Stomach smooth muscle (tissue), 2 donors: ENCODE measurements around the gene CCIN.
A peak's percentile ranks its signal among the peaks of the same experiment; 100 is the strongest.

ENCODE experiments used
- H3K27ac ChIP-seq: one replicate; pipeline ENCODE4 v1.7.0; 2013; ENCODE audit warnings: mild to moderate bottlenecking, low read length, inconsistent platforms
- H3K27me3 ChIP-seq, 2 donors: one replicate each; pipeline ENCODE4 v1.7.0; 2013; ENCODE audit warnings: low read length in 2 of 2; ENCODE audit not compliant: insufficient read depth in 2 of 2, control insufficient read depth in 1 of 2
- H3K36me3 ChIP-seq, 2 donors: one replicate each; pipeline ENCODE4 v1.7.0; 2013; ENCODE audit warnings: low read length in 2 of 2; ENCODE audit not compliant: control insufficient read depth in 2 of 2, insufficient read depth in 2 of 2
- H3K4me1 ChIP-seq: one replicate; pipeline ENCODE4 v1.7.0; 2013; ENCODE audit warnings: low read length; ENCODE audit not compliant: control insufficient read depth, insufficient read depth
- H3K4me3 ChIP-seq, 2 donors: one replicate each; pipeline ENCODE4 v1.7.0; 2013; ENCODE audit warnings: low read length in 2 of 2
- H3K9ac ChIP-seq, 2 donors: one replicate each; pipeline ENCODE4 v1.7.0; 2013; ENCODE audit warnings: low read length in 2 of 2, mild to moderate bottlenecking in 1 of 2
- H3K9me3 ChIP-seq, 2 donors: one replicate each; pipeline ENCODE4 v1.7.0; 2013; ENCODE audit warnings: low read length in 2 of 2; ENCODE audit not compliant: control insufficient read depth in 2 of 2
- donor health status: healthy.
- donor health status: Pancreatic carcinoma.

CCIN gene

DNA sequence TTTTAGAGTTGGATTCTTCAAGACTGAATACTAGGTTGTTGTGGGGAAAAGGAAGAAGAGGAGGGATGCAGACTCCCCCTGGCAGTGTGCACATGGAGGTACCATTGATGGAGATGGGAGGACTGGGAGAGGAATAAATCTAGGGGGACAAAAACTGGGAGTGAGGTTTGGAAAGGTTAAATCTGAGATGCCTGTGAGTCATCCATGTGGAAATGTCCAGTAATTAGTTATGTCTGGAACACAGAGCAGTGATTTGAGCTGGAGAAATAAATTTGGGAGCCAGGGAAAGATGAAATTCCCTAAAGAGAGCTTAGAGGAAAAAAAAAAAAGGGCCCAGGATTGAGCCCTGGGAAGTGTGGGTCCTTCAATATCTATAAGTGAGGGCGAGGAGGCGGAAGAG lies 8.0 kb upstream of the CCIN start:
- no peaks in the 10 kb centered on the region for H3K9me3 ChIP-seq
- no peak overlapping the region for H3K27ac ChIP-seq
- no peak overlapping the region for H3K4me3 ChIP-seq
- H3K27me3 ChIP-seq: no peaks in the 10 kb centered on the region
- H3K4me1 ChIP-seq: peaks cover 29% of the 10 kb centered on the region
- peaks cover 4 to 9% of the 10 kb centered on the region in 2 donors for H3K36me3 ChIP-seq
- H3K9ac ChIP-seq: no peak overlapping the region

DNA sequence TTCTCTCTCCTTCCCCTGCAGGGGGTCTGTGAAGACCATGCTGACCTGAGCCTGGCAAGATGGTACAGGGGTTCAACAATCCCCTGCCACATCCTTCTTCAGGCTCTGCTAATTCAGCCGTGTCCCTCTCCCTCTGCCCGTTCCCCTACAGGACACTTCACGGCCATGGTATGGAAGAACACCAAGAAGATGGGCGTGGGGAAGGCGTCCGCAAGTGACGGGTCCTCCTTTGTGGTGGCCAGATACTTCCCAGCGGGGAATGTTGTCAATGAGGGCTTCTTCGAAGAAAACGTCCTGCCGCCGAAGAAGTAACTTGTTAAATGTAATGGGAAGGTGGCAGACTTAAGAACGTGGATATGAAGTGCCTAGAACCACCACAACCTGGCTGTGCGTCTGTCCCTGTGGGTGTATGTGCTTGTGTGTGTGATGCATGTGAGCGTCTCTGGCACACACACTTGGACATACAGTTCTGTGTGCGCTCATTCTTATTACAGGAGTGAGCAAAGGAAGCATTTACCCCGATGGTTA lies 6.9 kb upstream of the CCIN start:
- Histone ChIP-seq H3K27ac (no peak overlapping the region), H3K27me3 (no peaks in the 10 kb centered on the region), H3K36me3 (peaks cover 4% of the 10 kb centered on the region in 2 donors), H3K4me1 (peaks cover 34% of the 10 kb centered on the region), H3K4me3 (no peak overlapping the region), H3K9me3 (no peaks in the 10 kb centered on the region), H3K9ac (no peak overlapping the region)

DNA sequence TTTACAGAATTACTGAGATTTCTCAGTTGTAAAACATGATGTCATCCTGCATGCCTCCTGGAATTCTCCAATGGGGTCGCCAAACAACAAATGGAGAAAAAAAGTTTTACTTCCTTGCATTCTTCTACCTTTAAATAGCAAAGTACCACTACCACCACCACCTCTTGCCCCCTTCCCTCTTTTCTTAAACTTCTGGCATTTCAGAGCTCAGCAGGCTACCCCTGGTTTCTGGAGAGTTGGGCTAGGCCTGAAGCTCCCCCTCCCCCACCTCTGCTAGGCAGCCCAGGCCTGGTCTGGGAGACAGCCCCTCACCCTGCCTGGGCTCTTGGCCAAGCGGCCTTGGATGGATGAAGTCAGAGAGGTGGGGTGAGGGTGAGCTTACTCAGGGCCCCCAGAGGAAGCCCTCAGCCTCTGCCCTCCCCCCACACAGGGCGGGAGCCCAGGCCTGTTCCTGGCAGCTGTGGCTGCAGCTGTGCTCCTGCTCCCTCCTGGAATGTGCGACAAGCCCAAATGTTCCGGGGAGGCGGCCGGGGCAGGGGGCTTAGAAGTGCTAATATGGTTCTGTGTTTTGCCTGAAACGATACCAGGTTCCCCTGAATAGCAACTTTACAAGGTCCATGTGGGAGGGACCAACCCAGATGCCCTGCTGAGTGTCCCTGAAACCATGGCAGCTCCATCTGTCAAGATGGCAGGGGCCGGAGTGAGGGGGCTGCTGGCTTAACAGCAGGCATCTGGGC lies 6.0 kb upstream of the CCIN start:
- Histone ChIP-seq H3K36me3 (peaks cover 4% of the 10 kb centered on the region in 2 donors), H3K27me3 (no peaks in the 10 kb centered on the region), H3K27ac (peak overlapping the region; percentile 82), H3K4me1 (peaks cover 32% of the 10 kb centered on the region), H3K4me3 (peak overlapping the region in 1 of 2 donors; percentile 29), H3K9ac (peak overlapping the region; percentile 11 to 47), H3K9me3 (no peaks in the 10 kb centered on the region)

DNA sequence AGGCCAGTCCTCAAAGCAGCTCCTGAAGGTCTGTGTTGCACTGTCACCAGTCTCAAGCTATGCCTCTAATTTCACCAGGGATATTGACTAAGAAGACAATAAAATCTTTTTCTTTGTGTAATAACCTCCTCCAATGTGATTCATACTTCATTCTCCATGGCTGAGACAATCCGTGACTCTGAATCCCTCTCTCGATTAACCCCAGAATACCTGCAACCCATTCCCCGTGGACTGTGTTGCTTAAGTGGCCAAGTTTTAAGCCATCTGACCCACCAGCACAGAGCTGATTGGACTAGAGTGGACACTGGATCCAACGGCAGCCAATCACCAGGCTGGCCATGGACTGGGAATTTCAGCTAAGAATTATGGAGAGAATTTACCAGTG lies 5.4 kb upstream of the CCIN start:
- H3K4me1 ChIP-seq: peaks cover 28% of the 10 kb centered on the region
- no peaks in the 10 kb centered on the region for H3K27me3 ChIP-seq
- no peak overlapping the region for H3K4me3 ChIP-seq
- H3K9me3 ChIP-seq: no peaks in the 10 kb centered on the region
- peak overlapping the region; percentile 11 to 47 for H3K9ac ChIP-seq
- peaks cover 4% of the 10 kb centered on the region in 2 donors for H3K36me3 ChIP-seq
- H3K27ac ChIP-seq: peak overlapping the region; percentile 82

GRCh38 chr9:36164372-36164771 lies 4.8 kb upstream of the CCIN start:
- Histone ChIP-seq H3K9ac (no peak overlapping the region), H3K4me3 (no peak overlapping the region), H3K27me3 (no peaks in the 10 kb centered on the region), H3K36me3 (peaks cover 4% of the 10 kb centered on the region in 2 donors), H3K4me1 (peaks cover 25% of the 10 kb centered on the region), H3K9me3 (no peaks in the 10 kb centered on the region), H3K27ac (peak overlapping the region; percentile 41)

DNA sequence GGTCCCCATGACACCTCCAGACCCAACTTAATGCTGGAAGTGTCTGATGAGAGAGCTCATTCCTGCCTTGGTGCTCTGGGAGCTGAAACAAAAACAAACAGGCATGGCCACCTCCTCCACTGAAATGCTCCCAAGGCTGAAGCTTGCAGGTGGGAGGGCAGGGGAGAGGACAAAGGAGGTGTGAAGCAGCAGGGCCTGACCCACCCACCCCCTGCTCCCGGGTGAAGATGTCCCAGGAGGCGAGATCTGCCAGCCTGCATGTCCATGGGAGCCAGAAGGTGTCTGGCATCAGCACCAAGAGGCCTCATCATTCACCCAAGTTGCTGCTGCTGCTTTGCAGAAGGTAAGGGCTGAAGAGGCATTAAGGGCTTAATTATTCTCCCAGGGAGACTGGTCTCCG lies 4.2 kb upstream of the CCIN start:
- H3K4me1 ChIP-seq: peaks cover 23% of the 10 kb centered on the region
- H3K9me3 ChIP-seq: no peaks in the 10 kb centered on the region
- H3K36me3 ChIP-seq: peaks cover 4% of the 10 kb centered on the region in 2 donors
- no peak overlapping the region for H3K9ac ChIP-seq
- H3K27me3 ChIP-seq: no peaks in the 10 kb centered on the region
- H3K4me3 ChIP-seq: no peak overlapping the region
- peak overlapping the region; percentile 41 for H3K27ac ChIP-seq

DNA sequence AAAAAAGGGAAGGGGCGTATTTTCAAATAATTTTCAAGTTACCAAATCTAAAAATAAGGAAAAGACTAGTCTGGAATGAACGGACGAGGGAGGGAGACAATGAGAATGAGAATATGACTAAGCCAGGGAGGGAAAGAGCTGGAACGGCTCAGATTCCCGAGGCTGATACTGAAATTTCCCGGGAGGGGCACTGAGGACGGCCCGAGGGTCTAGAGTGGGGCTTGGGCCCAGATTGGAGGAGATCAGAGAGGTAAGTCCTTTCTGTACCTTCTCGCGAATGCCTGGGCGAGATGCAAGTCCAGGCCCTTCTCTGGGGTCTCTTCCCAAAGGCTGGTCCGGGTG lies 3.4 kb upstream of the CCIN start:
- no peak overlapping the region for H3K27ac ChIP-seq
- peak overlapping the region; percentile 61 to 62 for H3K9ac ChIP-seq

GRCh38 chr9:36166168-36166927 lies 2.8 kb upstream of the CCIN start:
- no peaks in the 10 kb centered on the region for H3K27me3 ChIP-seq
- peak overlapping the region; percentile 79 to 82 for H3K4me3 ChIP-seq
- H3K9ac ChIP-seq: peak overlapping the region; percentile 42 to 61
- peaks cover 23% of the 10 kb centered on the region for H3K4me1 ChIP-seq
- no peaks in the 10 kb centered on the region for H3K9me3 ChIP-seq
- no peak overlapping the region for H3K27ac ChIP-seq
- H3K36me3 ChIP-seq: peaks cover 2 to 4% of the 10 kb centered on the region in 2 donors

More for the DNA sequence above, 3.4 kb upstream of the CCIN start:
- H3K4me3 ChIP-seq: peak overlapping the region; percentile 79 to 82
- H3K27me3 ChIP-seq: no peaks in the 10 kb centered on the region
- peaks cover 2 to 4% of the 10 kb centered on the region in 2 donors for H3K36me3 ChIP-seq
- no peaks in the 10 kb centered on the region for H3K9me3 ChIP-seq
- H3K4me1 ChIP-seq: peaks cover 23% of the 10 kb centered on the region

DNA sequence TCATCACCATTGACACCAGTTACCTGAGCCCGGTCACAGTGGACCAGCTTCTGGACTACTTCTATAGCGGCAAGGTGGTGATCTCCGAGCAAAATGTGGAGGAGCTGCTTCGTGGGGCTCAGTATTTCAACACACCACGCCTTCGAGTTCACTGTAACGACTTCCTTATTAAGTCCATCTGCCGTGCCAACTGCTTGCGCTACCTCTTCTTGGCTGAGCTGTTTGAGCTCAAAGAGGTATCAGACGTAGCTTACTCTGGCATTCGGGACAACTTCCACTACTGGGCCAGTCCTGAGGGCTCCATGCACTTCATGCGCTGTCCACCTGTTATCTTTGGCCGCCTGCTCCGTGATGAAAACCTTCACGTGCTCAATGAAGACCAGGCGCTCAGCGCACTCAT lies 520 bp downstream of the CCIN start:
- no peaks in the 10 kb centered on the region for H3K9me3 ChIP-seq
- no peaks in the 10 kb centered on the region for H3K27me3 ChIP-seq
- H3K4me1 ChIP-seq: peaks cover 9% of the 10 kb centered on the region
- H3K9ac ChIP-seq: no peak overlapping the region
- no peak overlapping the region for H3K4me3 ChIP-seq
- no peak overlapping the region for H3K27ac ChIP-seq
- no peaks in the 10 kb centered on the region for H3K36me3 ChIP-seq

DNA sequence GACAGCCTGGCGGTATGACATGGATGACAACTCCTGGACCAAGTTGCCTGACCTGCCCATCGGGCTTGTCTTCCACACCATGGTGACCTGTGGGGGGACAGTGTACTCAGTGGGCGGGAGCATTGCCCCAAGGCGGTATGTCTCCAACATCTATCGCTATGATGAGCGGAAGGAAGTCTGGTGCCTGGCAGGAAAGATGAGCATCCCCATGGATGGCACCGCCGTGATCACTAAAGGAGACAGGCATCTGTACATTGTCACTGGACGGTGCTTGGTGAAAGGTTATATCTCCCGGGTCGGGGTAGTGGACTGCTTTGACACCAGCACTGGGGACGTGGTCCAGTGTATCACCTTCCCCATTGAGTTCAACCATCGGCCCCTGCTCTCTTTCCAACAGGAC lies 1.3 kb downstream of the CCIN start:
- Histone ChIP-seq H3K4me1 (peaks cover 6% of the 10 kb centered on the region), H3K27ac (no peak overlapping the region), H3K36me3 (no peaks in the 10 kb centered on the region), H3K9me3 (no peaks in the 10 kb centered on the region), H3K9ac (no peak overlapping the region), H3K27me3 (no peaks in the 10 kb centered on the region), H3K4me3 (no peak overlapping the region)

- no peak overlapping the region for H3K27ac ChIP-seq
- no peaks in the 10 kb centered on the region for H3K27me3 ChIP-seq
- no peak overlapping the region for H3K9ac ChIP-seq
- no peaks in the 10 kb centered on the region for H3K36me3 ChIP-seq
- no peaks in the 10 kb centered on the region for H3K9me3 ChIP-seq
- no peak overlapping the region for H3K4me3 ChIP-seq
- H3K4me1 ChIP-seq: no peaks in the 10 kb centered on the region
Observed at GRCh38 chr9:36173861-36174260, 4.7 kb downstream of the CCIN start.
